B cell (primary cell): ENCODE measurements around the gene RGP1.

Experiments used
- CTCF ChIP-seq: fragments of 200-600 bp; IDR thresholded peaks from one replicate; pipeline ENCODE4 v1.8.0; 2022; ENCODE audit warnings: antibody characterized with exemption, mild to moderate bottlenecking
- EZH2 ChIP-seq: IDR thresholded peaks from 2 replicates; pipeline ENCODE4 v1.6.1; 2012; ENCODE audit warnings: borderline replicate concordance, low read depth, mild to moderate bottlenecking, moderate library complexity, low read length; ENCODE audit not compliant: insufficient read depth, poor library complexity, severe bottlenecking

DNA sequence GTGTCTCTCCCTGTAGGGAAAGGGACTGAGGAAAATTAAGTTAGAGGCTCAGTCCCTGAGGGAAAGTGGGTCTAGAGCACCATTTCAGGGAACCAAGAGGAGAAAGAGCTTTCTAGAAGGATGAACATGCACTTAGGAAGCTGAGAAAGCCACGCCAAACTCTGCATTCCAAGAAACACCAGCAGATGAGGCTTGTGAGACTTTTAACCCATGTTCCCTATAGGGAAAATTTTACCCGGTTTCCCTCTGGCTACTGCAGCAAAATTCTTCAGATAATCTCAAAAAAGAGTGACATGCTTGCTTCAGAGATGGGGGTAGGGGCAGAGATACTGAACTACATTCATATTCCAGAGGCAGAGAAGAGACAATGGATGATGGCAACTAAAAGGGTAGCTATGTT, 25.7 kb upstream of the RGP1 start:
- TF ChIP-seq CTCF: no peak
- no peak for TF ChIP-seq EZH2
